ENCODE data around the gene NPPB. TPM values are rescaled to one million over a fixed set of nuclear protein-coding genes. Genes with fewer than 3 reads are reported as not detected.
"Not testable (repeated sequence)": the region's sequence is repeated elsewhere in the genome, so short reads cannot be mapped to it uniquely, and the experiment has no call there.

Gene NPPB
- total RNA-seq (2014; rRNA removed; shearing (Covaris generic)): 1.5 and 20.3 TPM in 2 replicates

- Histone ChIP-seq H3K36me3 (replicated peaks; ENCODE audit: control insufficient read depth, insufficient read depth, low read length) (no peaks in the 10 kb centered on the region), H3K4me3 (ENCODE audit: insufficient read depth, low read depth, low read length) (peak within 1 kb of the TSS; percentile 27; the same call in 1 of the 2 replicates), H3K27me3 (ENCODE audit: control insufficient read depth, insufficient read depth, low read length) (peaks cover 19% of the 10 kb centered on the region)
- no peak for DNase-seq
Observed at GRCh38 chr1:11858613-11858967, at the start of gene NPPB. Gene NPPB, minus strand, starts transcription at chr1:11858945. Its CDS starts 112 bp downstream, at chr1:11858833.

GRCh38 chr1:11908095-11908675 is 49.4 kb upstream of the NPPB start:
- peak; percentile 81 for DNase-seq
- Histone ChIP-seq H3K4me3 (ENCODE audit: insufficient read depth, low read depth, low read length) (peak overlapping the region; percentile 67), H3K36me3 (replicated peaks; ENCODE audit: control insufficient read depth, insufficient read depth, low read length) (no peaks in the 10 kb centered on the region), H3K27me3 (ENCODE audit: control insufficient read depth, insufficient read depth, low read length) (no peaks in the 10 kb centered on the region)

- no peaks in the 10 kb centered on the region for H3K36me3 ChIP-seq (replicated peaks; ENCODE audit: control insufficient read depth, insufficient read depth, low read length)
- peak; percentile 88 for DNase-seq
- H3K4me3 ChIP-seq (ENCODE audit: insufficient read depth, low read depth, low read length): no peak overlapping the region
- H3K27me3 ChIP-seq (ENCODE audit: control insufficient read depth, insufficient read depth, low read length): no peaks in the 10 kb centered on the region
Observed at GRCh38 chr1:11907275-11908094, 48.7 kb upstream of the NPPB start.

- no peak for DNase-seq
- Histone ChIP-seq H3K4me3 (ENCODE audit: insufficient read depth, low read depth, low read length) (no peak overlapping the region), H3K36me3 (replicated peaks; ENCODE audit: control insufficient read depth, insufficient read depth, low read length) (no peaks in the 10 kb centered on the region)
Observed at GRCh38 chr1:11906870-11907269, 48.1 kb upstream of the NPPB start.

GRCh38 chr1:11904978-11905377 is 46.2 kb upstream of the NPPB start:
- no peak overlapping the region for H3K4me3 ChIP-seq (ENCODE audit: insufficient read depth, low read depth, low read length)
- no peak for DNase-seq
- H3K27me3 ChIP-seq (ENCODE audit: control insufficient read depth, insufficient read depth, low read length): no peaks in the 10 kb centered on the region
- H3K36me3 ChIP-seq (replicated peaks; ENCODE audit: control insufficient read depth, insufficient read depth, low read length): no peaks in the 10 kb centered on the region

More at GRCh38 chr1:11906870-11907269, 48.1 kb upstream of the NPPB start:
- no peaks in the 10 kb centered on the region for H3K27me3 ChIP-seq (ENCODE audit: control insufficient read depth, insufficient read depth, low read length)

GRCh38 chr1:11904156-11904555 is 45.4 kb upstream of the NPPB start:
- not testable (repeated sequence) for DNase-seq; H3K36me3 ChIP-seq (replicated peaks; ENCODE audit: control insufficient read depth, insufficient read depth, low read length); H3K27me3 ChIP-seq (ENCODE audit: control insufficient read depth, insufficient read depth, low read length); H3K4me3 ChIP-seq (ENCODE audit: insufficient read depth, low read depth, low read length)

GRCh38 chr1:11903210-11903609 is 44.5 kb upstream of the NPPB start:
- no peak for DNase-seq
- H3K27me3 ChIP-seq (ENCODE audit: control insufficient read depth, insufficient read depth, low read length): peaks cover 3% of the 10 kb centered on the region; the same call in 1 of the 2 replicates
- H3K4me3 ChIP-seq (ENCODE audit: insufficient read depth, low read depth, low read length): no peak overlapping the region
- no peaks in the 10 kb centered on the region for H3K36me3 ChIP-seq (replicated peaks; ENCODE audit: control insufficient read depth, insufficient read depth, low read length)

- not testable (repeated sequence) for DNase-seq; H3K27me3 ChIP-seq (ENCODE audit: control insufficient read depth, insufficient read depth, low read length); H3K4me3 ChIP-seq (ENCODE audit: insufficient read depth, low read depth, low read length); H3K36me3 ChIP-seq (replicated peaks; ENCODE audit: control insufficient read depth, insufficient read depth, low read length)
Observed at GRCh38 chr1:11901446-11901845, 42.7 kb upstream of the NPPB start.

- Histone ChIP-seq H3K36me3 (replicated peaks; ENCODE audit: control insufficient read depth, insufficient read depth, low read length) (no peaks in the 10 kb centered on the region), H3K4me3 (ENCODE audit: insufficient read depth, low read depth, low read length) (no peak overlapping the region), H3K27me3 (ENCODE audit: control insufficient read depth, insufficient read depth, low read length) (peaks cover 3% of the 10 kb centered on the region; the same call in 1 of the 2 replicates)
- peak; percentile 92 for DNase-seq
Observed at GRCh38 chr1:11898831-11899467, 40.2 kb upstream of the NPPB start.

- H3K4me3 ChIP-seq (ENCODE audit: insufficient read depth, low read depth, low read length): no peak overlapping the region
- H3K27me3 ChIP-seq (ENCODE audit: control insufficient read depth, insufficient read depth, low read length): peaks cover 3% of the 10 kb centered on the region; the same call in 1 of the 2 replicates
- no peaks in the 10 kb centered on the region for H3K36me3 ChIP-seq (replicated peaks; ENCODE audit: control insufficient read depth, insufficient read depth, low read length)
- DNase-seq: peak; percentile 67
Observed at GRCh38 chr1:11898086-11898785, 39.5 kb upstream of the NPPB start.

- not testable (repeated sequence) for H3K27me3 ChIP-seq (ENCODE audit: control insufficient read depth, insufficient read depth, low read length); H3K36me3 ChIP-seq (replicated peaks; ENCODE audit: control insufficient read depth, insufficient read depth, low read length); DNase-seq; H3K4me3 ChIP-seq (ENCODE audit: insufficient read depth, low read depth, low read length)
Observed at GRCh38 chr1:11894501-11894900, 35.8 kb upstream of the NPPB start.

GRCh38 chr1:11893907-11894251 is 35.1 kb upstream of the NPPB start:
- no peaks in the 10 kb centered on the region for H3K36me3 ChIP-seq (replicated peaks; ENCODE audit: control insufficient read depth, insufficient read depth, low read length)
- no peak overlapping the region for H3K4me3 ChIP-seq (ENCODE audit: insufficient read depth, low read depth, low read length)
- H3K27me3 ChIP-seq (ENCODE audit: control insufficient read depth, insufficient read depth, low read length): peaks cover 1% of the 10 kb centered on the region; the same call in 1 of the 2 replicates
- DNase-seq: peak; percentile 92

- H3K4me3 ChIP-seq (ENCODE audit: insufficient read depth, low read depth, low read length): no peak overlapping the region
- H3K36me3 ChIP-seq (replicated peaks; ENCODE audit: control insufficient read depth, insufficient read depth, low read length): no peaks in the 10 kb centered on the region
- no peak for DNase-seq
- no peaks in the 10 kb centered on the region; the same call in 1 of the 2 replicates for H3K27me3 ChIP-seq (ENCODE audit: control insufficient read depth, insufficient read depth, low read length)
Observed at GRCh38 chr1:11891433-11892186, 32.9 kb upstream of the NPPB start.

GRCh38 chr1:11888877-11889208 is 30.1 kb upstream of the NPPB start:
- H3K27me3 ChIP-seq (ENCODE audit: control insufficient read depth, insufficient read depth, low read length): no peaks in the 10 kb centered on the region; the same call in 1 of the 2 replicates
- no peaks in the 10 kb centered on the region for H3K36me3 ChIP-seq (replicated peaks; ENCODE audit: control insufficient read depth, insufficient read depth, low read length)
- H3K4me3 ChIP-seq (ENCODE audit: insufficient read depth, low read depth, low read length): no peak overlapping the region
- DNase-seq: peak; percentile 60
